Erythroblast (primary cell): ENCODE results near the gene MAP2K1.

ENCODE experiments used
- GATA1 ChIP-seq: IDR thresholded peaks from 2 replicates; pipeline ENCODE4 v1.6.1; 2011; ENCODE audit warnings: low read depth, mild to moderate bottlenecking, control low read depth, low read length, moderate library complexity
- POLR2A ChIP-seq: IDR thresholded peaks from 2 replicates; pipeline ENCODE4 v1.6.1; 2011; ENCODE audit warnings: mild to moderate bottlenecking, low read length

DNA sequence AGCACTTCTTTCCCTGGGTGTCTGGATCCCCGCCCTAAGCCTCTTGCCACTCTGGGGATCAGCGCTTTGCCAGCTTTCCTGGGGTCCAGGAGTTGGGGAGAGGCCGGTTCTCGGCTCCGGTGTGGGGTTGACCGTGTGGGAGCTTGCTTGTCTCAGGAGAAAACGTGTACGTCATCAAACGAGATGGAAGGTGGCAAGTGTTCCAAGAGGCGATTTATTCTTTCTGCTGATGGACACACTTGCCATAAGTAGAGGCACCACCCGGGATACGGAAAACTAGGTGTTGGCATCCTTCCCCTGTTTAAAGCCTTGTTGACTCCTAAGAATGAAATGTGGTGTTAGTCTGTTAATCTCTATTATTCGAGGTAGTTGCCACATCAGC, 118.7 kb downstream of the MAP2K1 start:
- TF ChIP-seq POLR2A: no peak
- no peak for TF ChIP-seq GATA1
